Caco-2 (cell line): Measurements from ENCODE around the gene ZC3H4. TPM values are rescaled to one million over a fixed set of nuclear protein-coding genes. Genes with fewer than 3 reads are reported as not detected.
A peak's percentile ranks its signal among the peaks of the same experiment; 100 is the strongest.

Experiments used
- BruUV-seq: library from RNA; stranded (reverse); fragments of 400-500 nt; replicated peaks from 2 replicates; lab custom pipeline; 2021; lab: Mats Ljungman, UMichigan
- CTCF ChIA-PET: fragments of 300-600 bp; sonication (Branson Sonifier 250); formaldehyde crosslinking; loops from one replicate; lab custom pipeline; 2022; ENCODE audit warnings: antibody characterized with exemption; lab: Charles Lee
- POLR2A ChIA-PET: fragments of 300-600 bp; sonication (Branson Sonifier 250); formaldehyde crosslinking; loops from one replicate; lab custom pipeline; 2022; ENCODE audit warnings: antibody characterized with exemption; lab: Charles Lee
- DNase-seq, 2 experiments: peaks; one replicate each; pipeline versions ENCODE4 v3.0.0 to v3.0.0-alpha.2; 2020 to 2022
- H3K27me3 ChIP-seq: replicated peaks from 2 replicates; pipeline ENCODE4 v1.6.0; 2011; ENCODE audit warnings: low read length; ENCODE audit not compliant: control insufficient read depth, insufficient read depth
- H3K36me3 ChIP-seq: 2 replicates; pipeline ENCODE4 v1.5.1; 2011; ENCODE audit warnings: low read length; ENCODE audit not compliant: control insufficient read depth, insufficient read depth
- H3K4me1 ChIP-seq: fragments of 250-450 bp; sonication (Bioruptor Pico); 2 replicates; pipeline ENCODE4 v1.5.1; 2020; ENCODE audit warnings: mild to moderate bottlenecking
- H3K4me3 ChIP-seq: 2 replicates; pipeline ENCODE4 v1.5.1; 2011; ENCODE audit warnings: low read depth, mild to moderate bottlenecking, control low read depth, low read length
- H3K9me3 ChIP-seq: fragments of 250-450 bp; sonication (Bioruptor Pico); 2 replicates; pipeline ENCODE4 v1.5.1; 2020; ENCODE audit warnings: mild to moderate bottlenecking, moderate library complexity
- H3K27ac Mint-ChIP-seq: one replicate; pipeline ENCODE4 v1.8.0; 2022; ENCODE audit warnings: mixed read lengths; ENCODE audit not compliant: unreplicated experiment
- H3K27me3 Mint-ChIP-seq: one replicate; pipeline ENCODE4 v1.8.0; 2022; ENCODE audit warnings: mixed read lengths; ENCODE audit not compliant: insufficient read depth, unreplicated experiment
- H3K36me3 Mint-ChIP-seq: one replicate; pipeline ENCODE4 v1.8.0; 2022; ENCODE audit warnings: mild to moderate bottlenecking, mixed read lengths; ENCODE audit not compliant: insufficient read depth, unreplicated experiment
- H3K4me1 Mint-ChIP-seq: one replicate; pipeline ENCODE4 v1.8.0; 2022; ENCODE audit warnings: low read depth, mixed read lengths; ENCODE audit not compliant: unreplicated experiment
- H3K4me3 Mint-ChIP-seq: one replicate; pipeline ENCODE4 v1.8.0; 2022; ENCODE audit warnings: mild to moderate bottlenecking, moderate library complexity, mixed read lengths; ENCODE audit not compliant: unreplicated experiment
- H3K9me3 Mint-ChIP-seq: one replicate; pipeline ENCODE4 v1.8.0; 2022; ENCODE audit warnings: mixed read lengths; ENCODE audit not compliant: unreplicated experiment
- CTCF ChIP-seq, 2 experiments: fragments of 200-600 bp in 1 of 2; IDR thresholded peaks; 1 replicate in 1 of 2; 2 replicates in 1 of 2; pipeline versions ENCODE4 v1.5.1 to v1.8.0; 2011 to 2022; ENCODE audit warnings: antibody characterized with exemption in 1 of 2, control low read depth in 1 of 2, inconsistent platforms in 1 of 2, low read depth in 1 of 2, low read length in 1 of 2, mild to moderate bottlenecking in 1 of 2, moderate library complexity in 1 of 2; ENCODE audit not compliant: insufficient read depth in 1 of 2, severe bottlenecking in 1 of 2, unreplicated experiment in 1 of 2
- intact Hi-C: fragments of 100-400 bp; cut with micrococcal nuclease; formaldehyde crosslinking; loops from one replicate; pipeline ENCODE4 v1.10.0; 2022; ENCODE audit not compliant: unreplicated experiment
- total RNA-seq: library from RNA; stranded (reverse); gene quantifications from 2 replicates; pipeline ENCODE4 v1.2.3, GENCODE V29; 2022

Gene ZC3H4
- total RNA-seq, 1 experiment from 2014 or later, result 70.3 TPM

GRCh38 chr19:47146920-47147319, 33.3 kb upstream of the ZC3H4 start:
- no peaks in the 10 kb centered on the region for H3K9me3 Mint-ChIP-seq
- no TSS peak for BruUV-seq
- TF ChIP-seq CTCF (IDR thresholded peaks at IDR 0.05; ENCODE audit: insufficient read depth in 1 of 2, low read depth in 1 of 2, low read length in 1 of 2, severe bottlenecking in 1 of 2, unreplicated experiment in 1 of 2), result no peak
- no peak overlapping the region for H3K4me3 Mint-ChIP-seq
- no peak overlapping the region for H3K4me3 ChIP-seq
- peaks cover 16% of the 10 kb centered on the region for H3K4me1 Mint-ChIP-seq
- no peaks in the 10 kb centered on the region for H3K27me3 ChIP-seq
- POLR2A ChIA-PET, result no interaction called here
- no peak for DNase-seq
- CTCF ChIA-PET, result interaction anchor here (0.6 kb wide), 1 partner anchor 729 kb away, joined by 4 read pairs; no protein-coding TSS in a partner anchor
- peaks cover 100% of the 10 kb centered on the region for H3K36me3 Mint-ChIP-seq
- no peaks in the 10 kb centered on the region for H3K27me3 Mint-ChIP-seq
- H3K27ac Mint-ChIP-seq, result peak overlapping the region; percentile 20
- H3K4me1 ChIP-seq, result peaks cover 9% of the 10 kb centered on the region
- H3K9me3 ChIP-seq, result no peaks in the 10 kb centered on the region
- peaks cover 6% of the 10 kb centered on the region for H3K36me3 ChIP-seq
- intact Hi-C loops, result no loop called here

GRCh38 chr19:47145639-47146486, 32.3 kb upstream of the ZC3H4 start:
- H3K4me3 ChIP-seq, result no peak overlapping the region
- ChIA-PET POLR2A (no interaction called here), CTCF (no interaction called here)
- no peak for TF ChIP-seq CTCF (IDR thresholded peaks at IDR 0.05; ENCODE audit: insufficient read depth in 1 of 2, low read depth in 1 of 2, low read length in 1 of 2, severe bottlenecking in 1 of 2, unreplicated experiment in 1 of 2)
- intact Hi-C loops, result no loop called here
- TSS peak; percentile 27 for BruUV-seq
- H3K27me3 ChIP-seq, result no peaks in the 10 kb centered on the region
- H3K4me1 ChIP-seq, result peaks cover 6% of the 10 kb centered on the region
- Mint-ChIP-seq H3K27ac (no peak overlapping the region), H3K9me3 (no peaks in the 10 kb centered on the region), H3K27me3 (no peaks in the 10 kb centered on the region), H3K4me3 (no peak overlapping the region), H3K4me1 (peaks cover 16% of the 10 kb centered on the region), H3K36me3 (peaks cover 99% of the 10 kb centered on the region)
- DNase-seq, result no peak
- peaks cover 6% of the 10 kb centered on the region for H3K36me3 ChIP-seq
- H3K9me3 ChIP-seq, result no peaks in the 10 kb centered on the region

GRCh38 chr19:47144630-47145029, 31.1 kb upstream of the ZC3H4 start:
- no peak for DNase-seq
- no peak overlapping the region for H3K4me3 ChIP-seq
- no peak for TF ChIP-seq CTCF (IDR thresholded peaks at IDR 0.05; ENCODE audit: insufficient read depth in 1 of 2, low read depth in 1 of 2, low read length in 1 of 2, severe bottlenecking in 1 of 2, unreplicated experiment in 1 of 2)
- H3K36me3 ChIP-seq, result peaks cover 3% of the 10 kb centered on the region
- Mint-ChIP-seq H3K27ac (no peak overlapping the region), H3K4me1 (peaks cover 16% of the 10 kb centered on the region), H3K36me3 (peaks cover 99% of the 10 kb centered on the region), H3K9me3 (no peaks in the 10 kb centered on the region), H3K4me3 (no peak overlapping the region), H3K27me3 (no peaks in the 10 kb centered on the region)
- peaks cover 8% of the 10 kb centered on the region for H3K4me1 ChIP-seq
- intact Hi-C loops, result no loop called here
- no peaks in the 10 kb centered on the region for H3K9me3 ChIP-seq
- no TSS peak for BruUV-seq
- ChIA-PET POLR2A (no interaction called here), CTCF (no interaction called here)
- no peaks in the 10 kb centered on the region for H3K27me3 ChIP-seq
